ENCODE results near the gene TSNAX. TPM values are rescaled to one million over a fixed set of nuclear protein-coding genes. Genes with fewer than 3 reads are reported as not detected.

TSNAX gene
- total and polyA plus RNA-seq, 7 donors, result 17.7 to 37.5 (median 29.3) TPM

DNA sequence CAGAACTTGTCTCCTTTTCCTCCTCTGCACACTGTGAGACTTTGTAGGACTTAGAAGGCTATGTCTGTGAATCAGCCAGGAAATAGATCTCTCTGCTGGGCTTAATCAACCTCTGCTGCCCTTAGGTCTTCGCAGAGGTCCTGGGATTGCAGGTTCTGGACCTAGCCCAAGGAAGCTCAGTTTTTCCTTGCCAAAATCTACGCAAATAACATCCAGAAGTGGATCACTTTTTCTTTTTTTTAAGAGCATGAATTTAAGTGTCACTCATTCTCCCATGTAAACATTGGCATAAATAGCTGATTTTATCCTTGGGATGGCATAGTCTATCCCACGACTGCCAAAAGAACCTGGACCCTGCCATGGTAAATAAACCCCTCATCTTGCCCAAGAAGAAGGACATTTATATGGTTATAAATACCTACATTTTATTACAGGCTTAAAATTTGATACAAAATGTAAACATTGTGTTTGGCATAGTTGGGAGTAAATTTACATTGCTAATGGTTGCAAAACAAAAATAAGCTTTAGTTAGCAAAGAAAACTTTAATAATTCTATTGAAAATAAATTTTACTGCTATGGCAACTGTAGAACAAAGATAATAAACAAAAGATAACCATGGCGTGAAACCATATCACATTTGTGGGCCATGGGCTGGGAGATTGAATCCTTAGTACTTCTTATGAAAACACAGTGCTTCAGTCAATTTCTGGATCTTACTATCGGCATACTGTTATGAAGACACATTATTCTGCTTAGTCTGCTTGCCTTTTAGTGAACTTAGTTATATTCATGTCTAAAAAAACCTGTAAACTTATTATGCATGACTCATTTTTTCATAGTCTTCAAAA, 73.6 kb downstream of the TSNAX start:
- TF ChIP-seq EP300 (IDR thresholded peaks at IDR 0.05), result no peak
- no peak for TF ChIP-seq POLR2AphosphoS5 (IDR thresholded peaks at IDR 0.05)
- TF ChIP-seq CTCF (IDR thresholded peaks at IDR 0.05), result no peak
- no peak for TF ChIP-seq POLR2A (IDR thresholded peaks at IDR 0.05)
- intact Hi-C loops (cut with DNase I), result loop anchor here (5.0 kb wide), 2 partner anchors 75 to 265 kb away; partner anchors contain the start of genes EXOC8, SPRTN and TSNAX
- no peak for DNase-seq
- no peaks in the 10 kb centered on the region for H3K36me3 ChIP-seq
- H3K4me1 ChIP-seq, result peaks cover 0 to 35% (median 33%) of the 10 kb centered on the region in 4 donors
- 43 to 53% methylated on average over 5 of the region's 5 CpGs for WGBS, 2 donors
- H3K9me3 ChIP-seq, result no peaks in the 10 kb centered on the region
- H3K4me3 ChIP-seq, result no peak overlapping the region
- H3K27ac ChIP-seq, result peak overlapping the region in 3 of 4 donors; percentile 15 to 65 (median 54)
- no peaks in the 10 kb centered on the region for H3K27me3 ChIP-seq

GRCh38 chr1:231602673-231602984, 74.2 kb downstream of the TSNAX start:
- H3K27me3 ChIP-seq, result no peaks in the 10 kb centered on the region
- intact Hi-C loops (cut with DNase I), result loop anchor here (5.0 kb wide), 2 partner anchors 75 to 265 kb away; partner anchors contain the start of genes EXOC8, SPRTN and TSNAX

GRCh38 chr1:231603598-231604275, 75.3 kb downstream of the TSNAX start:
- TF ChIP-seq POLR2AphosphoS5 (IDR thresholded peaks at IDR 0.05) (no peak), CTCF (IDR thresholded peaks at IDR 0.05) (peak; percentile 35 to 78 (median 60)), EP300 (IDR thresholded peaks at IDR 0.05) (no peak), POLR2A (IDR thresholded peaks at IDR 0.05) (no peak)
- Histone ChIP-seq H3K4me1 (peaks cover 0 to 35% (median 33%) of the 10 kb centered on the region in 4 donors), H3K36me3 (no peaks in the 10 kb centered on the region), H3K27me3 (no peaks in the 10 kb centered on the region), H3K27ac (peak overlapping the region in 3 of 4 donors; percentile 15 to 65 (median 22)), H3K4me3 (peak overlapping the region; percentile 32 to 47 (median 42)), H3K9me3 (no peaks in the 10 kb centered on the region)
- 17 to 27% methylated on average over 8 of the region's 8 CpGs for WGBS, 2 donors
- intact Hi-C loops (cut with DNase I), result loop anchor here (2.0 to 5.0 kb wide), 3 partner anchors 76 to 266 kb away; partner anchors contain the start of genes EXOC8, SPRTN and TSNAX
- no peak for DNase-seq

More at GRCh38 chr1:231602673-231602984, 74.2 kb downstream of the TSNAX start:
- no peak for TF ChIP-seq POLR2A (IDR thresholded peaks at IDR 0.05)
- TF ChIP-seq POLR2AphosphoS5 (IDR thresholded peaks at IDR 0.05), result no peak
- no peak for TF ChIP-seq CTCF (IDR thresholded peaks at IDR 0.05)
- TF ChIP-seq EP300 (IDR thresholded peaks at IDR 0.05), result no peak
- no peak overlapping the region for H3K4me3 ChIP-seq
- H3K9me3 ChIP-seq, result no peaks in the 10 kb centered on the region
- H3K36me3 ChIP-seq, result no peaks in the 10 kb centered on the region
- no peak for DNase-seq
- WGBS, 2 donors, result 88 to 91% methylated on average over 4 of the region's 4 CpGs
- peak overlapping the region in 3 of 4 donors; percentile 15 to 65 (median 54) for H3K27ac ChIP-seq
- H3K4me1 ChIP-seq, result peaks cover 0 to 35% (median 33%) of the 10 kb centered on the region in 4 donors

- intact Hi-C loops (cut with DNase I), result loop anchor here (2.0 to 5.0 kb wide), 3 partner anchors 77 to 267 kb away; partner anchors contain the start of genes EXOC8, SPRTN and TSNAX
These were observed 75.8 kb downstream of the TSNAX start for GRCh38 chr1:231604276-231604621.

More at GRCh38 chr1:231604276-231604621, 75.8 kb downstream of the TSNAX start:
- 66 to 73% methylated on average over 2 of the region's 2 CpGs for WGBS, 2 donors
- H3K4me3 ChIP-seq, result no peak overlapping the region
- H3K36me3 ChIP-seq, result no peaks in the 10 kb centered on the region
- no peak for DNase-seq
- TF ChIP-seq POLR2A (IDR thresholded peaks at IDR 0.05) (no peak), CTCF (IDR thresholded peaks at IDR 0.05) (peak in 1 of 4 experiments; percentile 26)
- peaks cover 0 to 35% (median 33%) of the 10 kb centered on the region in 4 donors for H3K4me1 ChIP-seq
- no peaks in the 10 kb centered on the region for H3K27me3 ChIP-seq
- no peaks in the 10 kb centered on the region for H3K9me3 ChIP-seq
- no peak overlapping the region for H3K27ac ChIP-seq

All from sigmoid colon (tissue), 7 donors.